HG03460 (cell line): ENCODE data around the gene ECI2.

Experiments used
- ATAC-seq: cut with Tn5 transposase; IDR thresholded peaks from one replicate; pipeline ENCODE4 v1.9.1; 2021; ENCODE audit not compliant: unreplicated experiment

ECI2 gene

DNA sequence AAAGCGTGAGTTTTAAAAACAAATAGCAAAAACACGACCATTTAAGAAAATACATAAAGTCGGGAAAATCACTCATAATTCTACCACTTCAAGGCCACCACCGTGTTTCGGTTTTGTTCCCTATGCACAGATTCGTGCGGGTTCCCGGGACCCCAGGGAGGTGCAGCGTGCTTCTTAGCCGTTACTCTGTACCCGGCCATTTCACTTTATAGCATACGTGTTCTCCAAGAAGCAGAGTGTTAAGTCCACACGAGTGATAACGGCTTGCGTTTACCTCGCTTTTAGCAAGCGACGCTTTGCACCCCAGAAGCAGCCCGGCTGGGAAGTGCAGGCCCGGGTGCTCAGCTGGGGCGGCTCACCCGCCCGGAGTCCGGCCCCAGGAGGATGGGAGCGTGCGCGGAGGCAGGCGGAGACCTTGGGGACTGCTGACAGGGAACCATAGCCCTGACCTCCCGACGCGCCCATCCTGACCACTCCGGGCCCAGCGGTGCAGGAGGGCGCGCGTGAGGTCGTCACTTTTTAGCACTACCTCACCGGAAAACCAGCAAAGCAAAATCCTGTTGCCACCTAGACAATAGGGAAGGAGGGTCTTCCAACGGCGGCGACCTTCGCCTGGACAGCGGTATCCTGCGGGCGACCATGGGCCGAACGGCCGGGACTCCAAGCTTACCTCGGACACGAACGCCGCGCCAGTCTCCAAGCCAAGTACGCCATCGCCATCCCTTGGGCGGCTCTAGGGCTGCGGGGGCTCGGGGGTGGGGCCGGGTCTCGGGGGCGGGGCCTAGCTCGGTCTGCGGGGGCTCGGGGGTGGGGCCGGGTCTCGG is at the start of gene ECI2:
Gene ECI2, minus strand, starts transcription at position 735 of the 824 bp plus-strand sequence. Its CDS starts 15 bp downstream, at position 720.
- peak; percentile 46 for ATAC-seq

DNA sequence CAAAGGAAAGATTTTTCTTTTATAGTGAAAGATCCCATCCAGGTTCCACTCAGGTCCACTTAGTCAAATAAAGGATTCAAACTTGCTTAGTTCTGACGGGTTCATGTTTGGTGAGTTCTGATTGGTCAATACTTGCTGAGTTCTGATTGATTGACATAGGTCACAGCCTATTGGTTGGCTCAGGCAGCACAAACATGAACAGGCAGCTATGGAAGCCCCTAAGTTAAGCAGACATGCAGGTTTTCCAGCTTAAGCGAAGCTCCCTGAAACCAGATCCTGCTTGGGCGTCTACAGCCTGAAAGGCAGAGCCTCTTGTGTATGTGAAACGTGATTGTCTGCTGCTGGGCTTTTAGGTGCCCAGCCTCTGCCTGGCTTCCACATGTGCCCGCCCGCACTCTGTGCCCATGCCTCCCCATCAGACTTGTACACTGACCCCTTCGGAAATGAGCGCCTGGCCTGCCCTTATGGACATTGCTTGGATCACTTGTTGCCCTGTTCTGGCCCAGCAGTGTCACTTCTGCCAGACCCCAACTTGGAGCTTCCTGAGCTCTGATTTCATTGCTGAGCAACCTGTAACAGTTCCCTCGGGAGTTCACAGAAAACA is 45.4 kb upstream of the ECI2 start:
- no peak for ATAC-seq

DNA sequence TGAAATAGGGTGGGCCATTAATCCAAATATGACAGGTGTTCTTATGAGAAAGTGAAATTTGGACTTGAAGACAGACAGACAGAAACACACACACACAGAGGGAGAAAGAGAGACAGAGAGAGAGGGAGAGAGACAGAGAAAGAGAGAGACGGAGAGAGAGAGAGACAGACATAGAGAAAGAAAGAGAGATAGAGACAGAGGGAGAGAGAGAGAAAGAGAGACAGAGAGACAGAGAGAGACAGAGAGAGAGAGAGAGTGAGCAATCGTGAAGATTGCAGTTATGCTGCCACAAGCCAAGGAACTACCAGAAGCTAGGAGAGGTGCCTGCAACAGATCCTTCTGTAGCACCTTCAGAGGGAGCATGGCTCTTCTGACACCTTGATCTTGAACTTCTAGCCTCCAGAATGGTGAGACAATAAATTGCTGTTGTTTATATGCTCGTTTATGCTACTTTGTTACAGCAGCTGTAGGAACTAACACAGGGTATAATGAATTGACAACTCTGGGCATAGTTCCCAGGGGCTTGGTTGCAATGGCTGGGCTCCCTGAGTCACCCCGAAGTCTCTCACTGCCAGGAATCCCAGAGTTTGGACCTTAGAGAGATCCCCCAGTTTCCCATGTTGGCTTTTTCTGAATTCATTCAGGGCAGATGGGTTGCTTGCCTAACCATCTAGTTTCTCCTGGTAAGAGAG is 44.7 kb upstream of the ECI2 start:
- no peak for ATAC-seq

GRCh38 chr6:4178737-4179333 is 43.5 kb upstream of the ECI2 start:
- no peak for ATAC-seq

DNA sequence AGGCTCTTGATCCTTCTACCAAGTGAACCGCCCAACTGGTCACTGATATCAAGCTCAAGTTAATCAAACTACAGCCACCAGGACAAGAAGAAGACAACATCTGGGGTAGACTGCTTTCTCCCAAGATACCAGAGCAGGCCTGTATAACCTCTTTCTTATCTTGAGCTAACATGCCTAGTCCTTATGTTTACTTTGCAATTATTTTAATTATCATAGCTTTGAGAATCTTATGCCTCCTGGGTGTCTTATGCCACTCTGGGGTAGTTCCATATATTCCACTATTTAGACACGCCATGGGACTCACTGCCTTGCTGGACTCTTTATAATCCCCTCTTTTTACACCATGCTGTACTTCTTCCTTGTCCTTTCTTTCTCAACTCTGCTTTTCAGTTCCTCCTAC is 41.5 kb upstream of the ECI2 start:
- no peak for ATAC-seq

- ATAC-seq = no peak
Measured at GRCh38 chr6:4174042-4174441, 38.7 kb upstream of the ECI2 start.

- no peak for ATAC-seq
Measured at GRCh38 chr6:4172368-4172767, 37.0 kb upstream of the ECI2 start.

- no peak for ATAC-seq
Measured at GRCh38 chr6:4170297-4170696, 34.9 kb upstream of the ECI2 start.

DNA sequence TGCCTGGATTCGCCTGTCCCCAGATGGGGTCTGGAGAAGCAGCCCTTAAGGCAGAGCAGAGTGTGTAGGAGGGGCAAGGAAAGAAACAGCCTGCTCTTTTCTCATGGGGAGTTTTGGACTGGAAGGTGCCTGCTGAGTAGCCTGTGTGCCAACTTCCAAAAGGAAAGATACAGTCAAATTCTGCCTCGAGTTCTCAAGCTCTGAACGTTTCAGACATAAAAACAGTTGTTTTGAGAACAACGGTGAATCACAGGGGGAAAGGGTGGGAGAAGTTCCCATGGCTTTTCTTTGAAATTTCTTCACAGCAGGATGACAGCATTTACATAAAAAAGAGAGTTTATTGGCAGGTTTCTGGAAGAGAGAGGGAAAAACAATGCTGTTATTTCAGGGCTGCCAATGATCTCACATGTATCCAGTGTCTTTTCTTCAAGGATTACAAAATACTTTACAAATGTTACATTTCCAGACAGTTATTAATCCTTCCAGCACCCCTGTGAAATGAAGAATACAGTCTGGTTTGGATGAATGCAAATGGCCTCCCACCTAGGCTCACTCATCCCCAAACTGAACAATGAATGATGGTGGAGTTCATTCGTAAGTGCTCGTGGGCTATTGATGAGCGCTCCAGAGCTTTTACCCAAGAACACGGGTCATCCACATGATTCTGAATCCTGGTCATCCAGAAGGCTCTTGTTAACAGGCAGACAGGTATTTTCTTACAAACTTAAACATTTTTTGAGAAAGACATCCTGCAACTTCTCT is 33.8 kb upstream of the ECI2 start:
- no peak for ATAC-seq

DNA sequence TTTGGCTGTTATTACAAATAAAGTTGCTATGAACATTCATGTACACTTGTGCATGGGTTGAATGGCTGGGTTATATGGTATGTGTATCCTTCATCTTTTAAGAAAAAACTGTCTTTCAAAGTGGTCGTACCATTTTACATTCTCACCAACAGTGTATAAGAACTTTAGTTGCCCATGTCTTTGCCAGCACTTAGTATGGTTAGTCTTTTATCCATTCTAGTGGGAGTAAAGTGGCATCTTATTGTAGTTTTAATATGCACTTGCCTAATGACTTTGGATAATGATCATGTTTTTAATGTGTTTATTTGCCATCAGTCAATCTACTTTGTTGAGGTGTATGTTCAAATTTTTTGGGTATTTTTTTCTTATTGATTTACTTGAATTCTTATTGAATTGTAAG is 32.5 kb upstream of the ECI2 start:
- no peak for ATAC-seq

DNA sequence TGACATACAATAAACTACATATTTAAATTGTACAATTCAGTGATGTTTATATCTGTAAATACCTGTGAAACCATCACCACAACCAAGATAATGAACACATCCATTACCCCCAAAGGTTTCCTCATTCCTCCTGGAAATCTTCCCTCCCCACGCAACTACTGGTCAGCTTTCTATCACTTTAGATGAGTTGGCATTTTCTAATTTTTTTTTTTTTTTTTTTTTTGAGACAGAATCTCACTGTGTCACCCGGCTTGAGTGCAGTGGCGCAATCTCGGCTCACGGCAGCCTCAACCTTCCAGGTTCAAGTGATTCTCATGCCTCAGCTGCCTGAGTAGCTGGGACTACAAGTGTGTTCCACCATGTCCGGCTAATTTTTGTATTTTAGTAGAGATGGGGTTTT is 31.7 kb upstream of the ECI2 start:
- no peak for ATAC-seq

GRCh38 chr6:4164456-4164855 is 29.1 kb upstream of the ECI2 start:
- ATAC-seq = no peak

GRCh38 chr6:4164117-4164442 is 28.7 kb upstream of the ECI2 start:
- no peak for ATAC-seq

- ATAC-seq = no peak
Measured at GRCh38 chr6:4163408-4164116, 28.2 kb upstream of the ECI2 start.

- no peak for ATAC-seq
Measured at GRCh38 chr6:4162370-4162769, 27.0 kb upstream of the ECI2 start.

DNA sequence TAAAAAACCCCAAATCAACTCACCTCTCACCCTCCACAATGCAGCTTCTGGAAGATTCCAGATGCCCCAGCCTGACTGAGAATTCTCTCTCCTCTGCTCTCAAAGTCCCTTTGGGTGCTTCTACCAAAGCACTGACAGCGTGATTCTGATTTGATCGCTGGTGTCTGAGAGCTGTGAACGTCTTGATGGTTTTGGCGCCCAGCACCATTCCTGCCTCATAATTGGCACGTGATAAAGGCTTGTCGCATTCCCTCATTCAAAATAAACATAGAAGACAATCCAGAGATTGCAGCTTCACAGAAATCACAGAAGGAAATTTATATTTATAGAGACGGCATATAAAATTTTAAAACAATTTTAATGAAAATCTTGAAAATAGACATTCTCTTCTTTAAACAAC is 24.1 kb upstream of the ECI2 start:
- ATAC-seq = no peak

DNA sequence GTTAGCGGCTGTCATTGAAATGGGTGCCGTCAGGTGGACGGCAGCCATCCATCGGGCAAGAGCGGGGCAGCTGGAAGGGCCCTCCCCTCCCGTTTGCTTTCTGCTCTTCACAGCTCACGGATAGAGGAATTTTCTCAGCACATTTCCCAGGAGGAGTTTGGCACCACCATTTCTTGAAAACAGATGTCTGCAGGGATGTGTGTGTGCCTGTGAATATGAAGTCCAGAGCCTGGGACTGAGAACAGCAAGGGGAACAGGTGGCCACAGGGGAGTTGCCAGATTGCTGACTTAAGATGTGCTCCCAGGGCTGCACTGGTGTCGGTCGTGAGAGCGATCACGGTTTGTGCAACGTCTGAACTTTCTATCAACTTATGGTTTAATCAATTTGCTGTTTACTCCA is 22.1 kb upstream of the ECI2 start:
- no peak for ATAC-seq

- ATAC-seq = peak; percentile 83
Measured at GRCh38 chr6:4155848-4156466, 20.6 kb upstream of the ECI2 start.

DNA sequence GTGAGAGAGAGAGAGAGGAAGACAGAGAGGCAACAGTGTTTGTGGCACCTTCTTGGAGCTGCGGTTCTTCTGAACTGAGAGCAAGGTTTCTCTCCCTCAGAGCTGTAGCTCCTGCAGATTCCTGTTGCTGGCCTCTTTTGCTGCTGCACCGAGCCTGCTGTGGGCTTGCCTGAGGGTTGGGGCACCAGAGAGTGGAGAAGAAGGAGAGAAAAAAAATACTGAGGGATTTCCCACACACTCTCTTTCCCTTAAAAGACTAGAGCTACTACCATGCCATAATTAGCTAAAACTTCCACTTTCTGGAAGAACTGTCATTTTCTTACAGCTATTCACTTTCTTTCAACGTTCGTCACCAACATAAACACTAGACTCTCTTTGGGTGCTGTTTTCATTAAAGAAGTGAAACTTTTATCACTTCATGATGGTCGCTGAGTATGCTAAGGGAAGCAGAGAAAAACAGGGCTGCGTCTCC is 18.2 kb upstream of the ECI2 start:
- peak; percentile 63 for ATAC-seq

- no peak for ATAC-seq
Measured at GRCh38 chr6:4145083-4145482, 9.7 kb upstream of the ECI2 start.
